Spleen (tissue), 11 donors: ENCODE data around the gene KCNK17. TPM values are rescaled to one million over a fixed set of nuclear protein-coding genes. Genes with fewer than 3 reads are reported as not detected.

Source experiments
- DNase-seq: peaks from one replicate; pipeline ENCODE4 v3.0.0-alpha.2; 2020
- H3K27ac ChIP-seq, 8 donors: fragments of 200-600 bp; sonication (generic) in 7 of 8; 1 replicate in 4 of 8; 2 replicates in 4 of 8; pipeline versions ENCODE4 v1.5.0 to v1.8.0; 2016 to 2021; ENCODE audit warnings: inconsistent platforms in 4 of 8, mild to moderate bottlenecking in 4 of 8, moderate library complexity in 1 of 8
- H3K27me3 ChIP-seq, 7 donors: fragments of 200-600 bp; sonication (generic) in 6 of 7; replicated peaks in 1 of 7; 1 replicate in 4 of 7; 2 replicates in 3 of 7; pipeline versions ENCODE4 v1.5.0 to v1.8.0; 2016 to 2021; ENCODE audit warnings: inconsistent platforms in 3 of 7, mild to moderate bottlenecking in 1 of 7
- H3K36me3 ChIP-seq, 6 donors: fragments of 200-600 bp; sonication (generic) in 5 of 6; 1 replicate in 4 of 6; 2 replicates in 2 of 6; pipeline versions ENCODE4 v1.5.0 to v1.8.0; 2016 to 2021; ENCODE audit warnings: inconsistent platforms in 2 of 6
- H3K4me1 ChIP-seq, 6 donors: fragments of 200-600 bp; sonication (generic) in 5 of 6; 1 replicate in 3 of 6; 2 replicates in 3 of 6; pipeline versions ENCODE4 v1.5.0 to v1.8.0; 2016 to 2021; ENCODE audit warnings: inconsistent platforms in 3 of 6
- H3K4me3 ChIP-seq, 8 donors: fragments of 200-600 bp; sonication (generic) in 7 of 8; 1 replicate in 4 of 8; 2 replicates in 4 of 8; pipeline versions ENCODE4 v1.5.0 to v1.8.0; 2016 to 2021; ENCODE audit warnings: inconsistent platforms in 4 of 8, mild to moderate bottlenecking in 4 of 8, moderate library complexity in 2 of 8
- H3K9me3 ChIP-seq, 8 donors: fragments of 200-600 bp; sonication (generic) in 7 of 8; 1 replicate in 4 of 8; 2 replicates in 4 of 8; pipeline versions ENCODE4 v1.5.0 to v1.8.0; 2016 to 2021; ENCODE audit warnings: inconsistent platforms in 4 of 8
- CTCF ChIP-seq, 11 experiments: fragments of 200-600 bp in 7 of 11; fragments of 450-650 bp in 4 of 11; sonication (generic) in 4 of 11; IDR thresholded peaks in 8 of 11; conservative IDR thresholded peaks in 3 of 11; 1 replicate in 7 of 11; 2 replicates in 4 of 11; pipeline versions ENCODE4 v1.4.0 to v1.8.0; 2016 to 2021; ENCODE audit warnings: antibody characterized with exemption in 11 of 11, inconsistent platforms in 4 of 11, mild to moderate bottlenecking in 1 of 11
- POLR2A ChIP-seq, 3 donors: fragments of 450-650 bp; IDR thresholded peaks; one replicate each; pipeline ENCODE4 v1.5.1; 2017; ENCODE audit warnings: antibody characterized with exemption in 3 of 3, mild to moderate bottlenecking in 1 of 3
- POLR2AphosphoS5 ChIP-seq, 3 donors: sonication (generic); formaldehyde crosslinking; IDR thresholded peaks; one replicate each; pipeline ENCODE4 v1.5.1; 2017; ENCODE audit warnings: antibody characterized with exemption in 3 of 3
- WGBS, 5 donors: extraction: QIAGEN DNeasy Blood & Tissue Kit in 3 of 5; methylation state at CpG; one replicate each; pipeline versions ENCODE4 v1.1.5 to v1.1.7; 2013 to 2018; 5-methylcytosine and 5-hydroxymethylcytosine counted together
- intact Hi-C: fragments of 100-400 bp; cut with DNase I; formaldehyde crosslinking; loops from one replicate; pipeline ENCODE4 v1.15.0; 2023; ENCODE audit warnings: low total_unique reads
- polyA plus RNA-seq, 3 donors: library from polyadenylated mRNA; stranded (reverse); fragments of 200-250 nt; gene quantifications; one replicate each; pipeline ENCODE4 v1.2.1, GENCODE V29; 2013
- total RNA-seq, 7 donors: library from RNA; depleted of rRNA in 3 of 7; stranded (reverse); fragments of >200 nt in 3 of 7; fragmentation: NEBNext Ultra II Directional in 4 of 7; extraction: Animal tissue kit (Norgen Biotek cat#: 25700) in 4 of 7; gene quantifications; one replicate each; pipeline versions ENCODE4 v1.1.0 to v1.2.1, GENCODE V29; 2016 to 2021
- donor health status: healthy with polysubstance abuse.
- donor health status: DM: no; HTN: no; CAD: no; lungs with moderate emphysema.
- donor health status: DM: no; HTN: no; CAD: no.
- donor health status: Bipolar disorder and iron deficiency.
- donor health status: healthy.
- donor health status: DM: no; HTN: no; CAD: no.
- donor health status: DM: yes; HTN: yes; CAD: no.

The KCNK17 gene
- total and polyA plus RNA-seq, 10 donors = 0.16 to 0.98 (median 0.46) TPM; not detected in 2

DNA sequence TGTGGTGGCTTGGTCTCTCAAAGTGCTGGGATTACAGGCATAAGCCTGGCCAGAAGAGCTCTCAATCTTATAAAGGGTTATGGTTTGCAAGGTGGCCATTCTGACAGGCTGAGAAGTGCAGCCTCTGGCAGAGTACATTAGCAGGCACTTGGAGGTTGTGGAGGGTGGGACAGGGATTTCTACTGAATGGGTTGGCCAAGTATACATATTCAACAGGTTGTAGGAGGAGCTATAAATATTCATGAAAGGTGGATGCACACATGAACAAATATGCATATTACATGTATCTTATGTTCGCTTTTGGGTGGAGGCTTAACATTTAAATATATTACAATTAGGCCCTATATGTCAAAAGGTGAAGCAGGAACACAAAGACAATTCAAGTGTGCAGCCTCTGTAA, 64.9 kb downstream of the KCNK17 start:
- WGBS, 5 donors = 90 to 100% (median 97%) methylated on average over 1 of the region's 1 CpG

More for the DNA sequence above, 64.9 kb downstream of the KCNK17 start:
- no peaks in the 10 kb centered on the region for H3K36me3 ChIP-seq
- peaks cover 0 to 3% (median 0%) of the 10 kb centered on the region in 7 donors for H3K27me3 ChIP-seq
- peaks cover 0 to 1% (median 0%) of the 10 kb centered on the region in 8 donors for H3K9me3 ChIP-seq
- H3K4me3 ChIP-seq = no peak overlapping the region
- intact Hi-C loops = no loop called here
- no peak overlapping the region for H3K27ac ChIP-seq
- TF ChIP-seq POLR2A (IDR thresholded peaks at IDR 0.05) (no peak), POLR2AphosphoS5 (IDR thresholded peaks at IDR 0.05) (no peak), CTCF (IDR thresholded peaks at IDR 0.05 in 8 of 11, conservative IDR thresholded peaks at IDR 0.05 in 3 of 11) (no peak)
- H3K4me1 ChIP-seq = no peaks in the 10 kb centered on the region
- peak; percentile 21 for DNase-seq

Other genes starting within 250 kb of the KCNK17 start
- 10 to 100 TPM in 6 of 7 donors, 1 to 10 TPM in 1; 8.1 to 14.2 (median 13.5) TPM for gene SAYSD1, start 199.2 kb downstream of the KCNK17 start, total RNA-seq
- gene SAYSD1, start 199.2 kb downstream of the KCNK17 start, polyA plus RNA-seq = 10 to 100 TPM; 12.8 to 13.6 (median 12.9) TPM
- 1 to 10 TPM; 1.5 to 5.9 (median 4.2) TPM for gene KCNK5, start 84.9 kb downstream of the KCNK17 start, total RNA-seq
- gene KCNK5, start 84.9 kb downstream of the KCNK17 start, polyA plus RNA-seq = 1 to 10 TPM in 1 of 3 donors, under 1 TPM in 2; 0.52 to 1.6 (median 0.96) TPM
- not detected for gene KCNK16, start 8.3 kb upstream of the KCNK17 start, total RNA-seq
- gene KCNK16, start 8.3 kb upstream of the KCNK17 start, polyA plus RNA-seq = not detected